ENCODE results near the gene BMP15. TPM values are rescaled to one million over a fixed set of nuclear protein-coding genes. Genes with fewer than 3 reads are reported as not detected.

Gene BMP15
- total RNA-seq, 2 donors from 2014 or later, result not detected

- TF ChIP-seq, protein P1, sequence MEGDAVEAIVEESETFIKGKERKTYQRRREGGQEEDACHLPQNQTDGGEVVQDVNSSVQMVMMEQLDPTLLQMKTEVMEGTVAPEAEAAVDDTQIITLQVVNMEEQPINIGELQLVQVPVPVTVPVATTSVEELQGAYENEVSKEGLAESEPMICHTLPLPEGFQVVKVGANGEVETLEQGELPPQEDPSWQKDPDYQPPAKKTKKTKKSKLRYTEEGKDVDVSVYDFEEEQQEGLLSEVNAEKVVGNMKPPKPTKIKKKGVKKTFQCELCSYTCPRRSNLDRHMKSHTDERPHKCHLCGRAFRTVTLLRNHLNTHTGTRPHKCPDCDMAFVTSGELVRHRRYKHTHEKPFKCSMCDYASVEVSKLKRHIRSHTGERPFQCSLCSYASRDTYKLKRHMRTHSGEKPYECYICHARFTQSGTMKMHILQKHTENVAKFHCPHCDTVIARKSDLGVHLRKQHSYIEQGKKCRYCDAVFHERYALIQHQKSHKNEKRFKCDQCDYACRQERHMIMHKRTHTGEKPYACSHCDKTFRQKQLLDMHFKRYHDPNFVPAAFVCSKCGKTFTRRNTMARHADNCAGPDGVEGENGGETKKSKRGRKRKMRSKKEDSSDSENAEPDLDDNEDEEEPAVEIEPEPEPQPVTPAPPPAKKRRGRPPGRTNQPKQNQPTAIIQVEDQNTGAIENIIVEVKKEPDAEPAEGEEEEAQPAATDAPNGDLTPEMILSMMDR (conservative IDR thresholded peaks at IDR 0.05), result no peak
- no peaks in the 10 kb centered on the region for H3K36me3 Mint-ChIP-seq (ENCODE audit: low read depth)
- H3K4me3 Mint-ChIP-seq, result no peak overlapping the region
- H3K9ac ChIP-seq (ENCODE audit: extremely low read depth, low read length, poor library complexity, severe bottlenecking), result no peak overlapping the region
- no peaks in the 10 kb centered on the region for H3K4me1 ChIP-seq (ENCODE audit: control insufficient read depth, insufficient read depth, low read length)
- WGBS, 2 experiments (ENCODE audit: insufficient coverage in 1 of 2, insufficient read length in 1 of 2), result 100% methylated on average over 1 of the region's 1 CpG; no CpG with 5 or more reads in 1 of the 2 experiments
- H3K27ac ChIP-seq (ENCODE audit: low read depth, low read length), result no peak overlapping the region
- peaks cover 47% of the 10 kb centered on the region for H3K9me3 Mint-ChIP-seq
- no peaks in the 10 kb centered on the region for H3K27me3 ChIP-seq (ENCODE audit: control insufficient read depth, insufficient read depth, low read length, poor library complexity, severe bottlenecking)
- H3K27ac Mint-ChIP-seq, result no peak overlapping the region
- no peaks in the 10 kb centered on the region for H3K27me3 Mint-ChIP-seq (ENCODE audit: insufficient read depth)
- no peaks in the 10 kb centered on the region for H3K4me1 Mint-ChIP-seq
- no peak for DNase-seq
- no peak overlapping the region for H3K4me3 ChIP-seq (ENCODE audit: low read length)
- no peaks in the 10 kb centered on the region for H3K36me3 ChIP-seq (ENCODE audit: control insufficient read depth, insufficient read depth, low read length)
- H3K9me3 ChIP-seq (ENCODE audit: control insufficient read depth, low read length), result no peaks in the 10 kb centered on the region
These were observed 41.9 kb downstream of the BMP15 start for GRCh38 chrX:50952406-50952805.

GRCh38 chrX:50953832-50954231 lies 43.3 kb downstream of the BMP15 start:
- Histone ChIP-seq H3K27ac (ENCODE audit: low read depth, low read length) (no peak overlapping the region), H3K9ac (ENCODE audit: extremely low read depth, low read length, poor library complexity, severe bottlenecking) (no peak overlapping the region), H3K4me3 (ENCODE audit: low read length) (no peak overlapping the region), H3K9me3 (ENCODE audit: control insufficient read depth, low read length) (no peaks in the 10 kb centered on the region), H3K27me3 (ENCODE audit: control insufficient read depth, insufficient read depth, low read length, poor library complexity, severe bottlenecking) (no peaks in the 10 kb centered on the region), H3K4me1 (ENCODE audit: control insufficient read depth, insufficient read depth, low read length) (no peaks in the 10 kb centered on the region), H3K36me3 (ENCODE audit: control insufficient read depth, insufficient read depth, low read length) (no peaks in the 10 kb centered on the region)
- Mint-ChIP-seq H3K4me1 (no peaks in the 10 kb centered on the region), H3K4me3 (no peak overlapping the region), H3K27me3 (ENCODE audit: insufficient read depth) (no peaks in the 10 kb centered on the region), H3K27ac (no peak overlapping the region), H3K36me3 (ENCODE audit: low read depth) (no peaks in the 10 kb centered on the region), H3K9me3 (peaks cover 52% of the 10 kb centered on the region)
- WGBS, 2 experiments (ENCODE audit: insufficient coverage in 1 of 2, insufficient read length in 1 of 2), result 100% methylated on average over 1 of the region's 1 CpG; no CpG with 5 or more reads in 1 of the 2 experiments
- TF ChIP-seq, protein P1 (conservative IDR thresholded peaks at IDR 0.05), result no peak
- DNase-seq, result no peak

GRCh38 chrX:50962156-50962555 lies 51.6 kb downstream of the BMP15 start:
- 0 to 66% methylated on average over 1 to 3 of the region's 3 CpGs for WGBS, 2 experiments (ENCODE audit: insufficient coverage in 1 of 2, insufficient read length in 1 of 2)
- no peaks in the 10 kb centered on the region for H3K36me3 ChIP-seq (ENCODE audit: control insufficient read depth, insufficient read depth, low read length)
- DNase-seq, result no peak
- no peak overlapping the region for H3K27ac ChIP-seq (ENCODE audit: low read depth, low read length)
- H3K4me3 ChIP-seq (ENCODE audit: low read length), result no peak overlapping the region
- H3K9me3 ChIP-seq (ENCODE audit: control insufficient read depth, low read length), result no peaks in the 10 kb centered on the region
- Mint-ChIP-seq H3K27me3 (ENCODE audit: insufficient read depth) (no peaks in the 10 kb centered on the region), H3K4me3 (no peak overlapping the region), H3K36me3 (ENCODE audit: low read depth) (no peaks in the 10 kb centered on the region), H3K27ac (no peak overlapping the region), H3K4me1 (no peaks in the 10 kb centered on the region), H3K9me3 (peaks cover 34% of the 10 kb centered on the region)
- TF ChIP-seq, protein P1 (conservative IDR thresholded peaks at IDR 0.05), result no peak
- no peaks in the 10 kb centered on the region for H3K27me3 ChIP-seq (ENCODE audit: control insufficient read depth, insufficient read depth, low read length, poor library complexity, severe bottlenecking)
- H3K4me1 ChIP-seq (ENCODE audit: control insufficient read depth, insufficient read depth, low read length), result no peaks in the 10 kb centered on the region
- H3K9ac ChIP-seq (ENCODE audit: extremely low read depth, low read length, poor library complexity, severe bottlenecking), result no peak overlapping the region
